ENCODE data around the gene RARS2.
A peak's percentile ranks its signal among the peaks of the same experiment; 100 is the strongest.
"Not testable (repeated sequence)": the region's sequence is repeated elsewhere in the genome, so short reads cannot be mapped to it uniquely, and the experiment has no call there.

RARS2 gene

DNA sequence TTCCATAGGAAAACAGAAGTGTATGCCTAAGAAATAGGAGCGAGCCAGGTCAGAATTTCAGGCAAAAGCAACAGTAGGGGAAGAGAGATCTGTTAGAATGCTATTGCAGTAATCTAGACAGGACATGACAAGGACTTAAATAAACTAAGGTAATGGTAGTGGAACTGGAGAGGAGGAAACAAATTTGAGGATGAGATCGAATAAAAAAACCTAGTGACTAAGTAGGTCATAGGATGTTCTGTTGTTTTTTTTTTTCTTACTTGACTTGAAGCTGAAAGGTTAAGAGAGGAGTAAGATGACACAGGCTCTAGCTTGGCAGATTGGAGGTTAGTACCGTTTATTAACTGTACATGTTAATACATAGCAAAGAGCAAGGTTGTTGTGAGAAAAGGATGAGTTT is 28.7 kb upstream of the RARS2 start:
- FAIRE-seq, result peak; percentile 66
- TF ChIP-seq POU2F2 (IDR thresholded peaks at IDR 0.05; ENCODE audit: low read depth, low read length), result no peak
- TF ChIP-seq PAX5 (IDR thresholded peaks at IDR 0.05; ENCODE audit: insufficient read depth, low read length, severe bottlenecking), result no peak
- TF ChIP-seq POLR2A (IDR thresholded peaks at IDR 0.05; ENCODE audit: low read depth, low read length), result no peak
- no peak for TF ChIP-seq POLR2AphosphoS5 (IDR thresholded peaks at IDR 0.05; ENCODE audit: low read depth, low read length)
- no peak for TF ChIP-seq SPI1 (IDR thresholded peaks at IDR 0.05; ENCODE audit: low read depth, low read length)
- no peak for TF ChIP-seq TAF1 (IDR thresholded peaks at IDR 0.05; ENCODE audit: low read depth, low read length)
- DNase-seq (ENCODE audit: insufficient read length, low spot score), result no peak

GRCh38 chr6:87617405-87617804 is 27.6 kb upstream of the RARS2 start:
- no peak for TF ChIP-seq TAF1 (IDR thresholded peaks at IDR 0.05; ENCODE audit: low read depth, low read length)
- TF ChIP-seq PAX5 (IDR thresholded peaks at IDR 0.05; ENCODE audit: insufficient read depth, low read length, severe bottlenecking), result no peak
- TF ChIP-seq POLR2AphosphoS5 (IDR thresholded peaks at IDR 0.05; ENCODE audit: low read depth, low read length), result no peak
- no peak for TF ChIP-seq POLR2A (IDR thresholded peaks at IDR 0.05; ENCODE audit: low read depth, low read length)
- no peak for TF ChIP-seq POU2F2 (IDR thresholded peaks at IDR 0.05; ENCODE audit: low read depth, low read length)
- TF ChIP-seq SPI1 (IDR thresholded peaks at IDR 0.05; ENCODE audit: low read depth, low read length), result no peak

GRCh38 chr6:87613018-87613417 is 23.2 kb upstream of the RARS2 start:
- not testable (repeated sequence) for FAIRE-seq; DNase-seq (ENCODE audit: insufficient read length, low spot score)

More at GRCh38 chr6:87617405-87617804, 27.6 kb upstream of the RARS2 start:
- FAIRE-seq (peak; percentile 9), DNase-seq (ENCODE audit: insufficient read length, low spot score) (no peak)

DNA sequence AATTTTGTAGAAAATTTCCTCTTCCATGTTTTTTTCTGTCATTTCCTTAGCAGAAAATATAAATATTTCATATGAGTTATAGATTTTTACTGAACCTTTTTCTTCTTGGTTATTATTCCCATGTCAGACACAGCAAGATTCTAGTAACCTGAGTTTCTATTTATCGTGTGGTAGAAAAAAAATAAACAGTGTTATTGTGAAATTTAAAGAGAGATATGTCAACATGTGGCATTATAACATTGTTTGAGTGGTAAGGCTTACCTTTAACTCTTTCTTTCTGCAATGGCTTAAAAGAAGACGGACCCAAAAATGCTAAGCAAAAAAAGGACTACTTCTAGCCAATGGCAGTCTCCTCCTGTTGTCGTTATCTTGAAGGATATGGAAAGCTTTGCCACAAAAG is 19.0 kb upstream of the RARS2 start:
- no peak for DNase-seq (ENCODE audit: insufficient read length, low spot score)
- no peak for FAIRE-seq
- TF ChIP-seq PAX5 (IDR thresholded peaks at IDR 0.05; ENCODE audit: insufficient read depth, low read length, severe bottlenecking), result no peak
- TF ChIP-seq TAF1 (IDR thresholded peaks at IDR 0.05; ENCODE audit: low read depth, low read length), result no peak
- no peak for TF ChIP-seq POLR2AphosphoS5 (IDR thresholded peaks at IDR 0.05; ENCODE audit: low read depth, low read length)
- TF ChIP-seq POU2F2 (IDR thresholded peaks at IDR 0.05; ENCODE audit: low read depth, low read length), result no peak

DNA sequence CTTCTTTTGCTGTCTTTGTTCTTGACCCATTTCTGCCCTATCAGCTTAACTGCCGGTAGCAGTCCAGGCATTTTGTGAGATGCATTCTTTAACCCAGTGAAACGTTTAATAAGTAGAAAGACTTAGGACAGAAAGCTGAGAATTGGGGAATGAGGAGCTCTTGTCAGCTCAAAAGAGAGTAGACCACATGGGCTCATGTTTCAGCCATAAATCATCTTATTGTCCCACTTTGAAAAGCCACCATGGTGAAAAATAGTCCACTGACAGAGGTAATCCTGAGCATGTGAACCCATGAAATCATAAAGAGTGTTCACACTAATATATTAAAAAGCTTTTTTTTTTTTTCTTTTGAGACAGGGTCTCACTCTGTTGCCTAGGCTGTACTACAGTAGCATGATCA is 16.4 kb upstream of the RARS2 start:
- no peak for FAIRE-seq
- TF ChIP-seq SPI1 (IDR thresholded peaks at IDR 0.05; ENCODE audit: low read depth, low read length), result no peak
- no peak for TF ChIP-seq POLR2AphosphoS5 (IDR thresholded peaks at IDR 0.05; ENCODE audit: low read depth, low read length)
- no peak for TF ChIP-seq TAF1 (IDR thresholded peaks at IDR 0.05; ENCODE audit: low read depth, low read length)
- no peak for TF ChIP-seq POLR2A (IDR thresholded peaks at IDR 0.05; ENCODE audit: low read depth, low read length)
- TF ChIP-seq POU2F2 (IDR thresholded peaks at IDR 0.05; ENCODE audit: low read depth, low read length), result no peak
- TF ChIP-seq PAX5 (IDR thresholded peaks at IDR 0.05; ENCODE audit: insufficient read depth, low read length, severe bottlenecking), result no peak
- DNase-seq (ENCODE audit: insufficient read length, low spot score), result no peak

DNA sequence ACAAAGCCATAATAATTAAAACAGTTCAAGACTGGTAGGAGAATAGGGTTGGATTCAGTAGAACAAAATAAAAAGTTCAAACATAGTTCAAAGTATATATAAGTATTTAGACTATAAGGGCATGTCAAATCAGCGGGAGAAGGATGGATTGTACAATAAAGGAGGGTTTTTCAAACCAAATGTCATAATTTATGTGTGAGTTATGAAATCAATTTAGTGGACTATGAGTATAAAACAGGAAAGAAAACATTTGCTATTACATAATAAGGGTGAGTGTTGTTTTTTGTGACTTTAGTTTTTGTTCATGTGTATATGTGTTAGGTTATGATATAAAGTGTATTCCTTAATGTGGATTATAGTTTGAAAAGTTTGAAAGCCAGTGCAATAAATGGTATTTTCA is 10.8 kb upstream of the RARS2 start:
- DNase-seq (ENCODE audit: insufficient read length, low spot score), result no peak
- no peak for TF ChIP-seq SPI1 (IDR thresholded peaks at IDR 0.05; ENCODE audit: low read depth, low read length)
- TF ChIP-seq POLR2A (IDR thresholded peaks at IDR 0.05; ENCODE audit: low read depth, low read length), result no peak
- no peak for TF ChIP-seq POU2F2 (IDR thresholded peaks at IDR 0.05; ENCODE audit: low read depth, low read length)
- no peak for TF ChIP-seq POLR2AphosphoS5 (IDR thresholded peaks at IDR 0.05; ENCODE audit: low read depth, low read length)
- TF ChIP-seq TAF1 (IDR thresholded peaks at IDR 0.05; ENCODE audit: low read depth, low read length), result no peak
- TF ChIP-seq PAX5 (IDR thresholded peaks at IDR 0.05; ENCODE audit: insufficient read depth, low read length, severe bottlenecking), result no peak
- no peak for FAIRE-seq

DNA sequence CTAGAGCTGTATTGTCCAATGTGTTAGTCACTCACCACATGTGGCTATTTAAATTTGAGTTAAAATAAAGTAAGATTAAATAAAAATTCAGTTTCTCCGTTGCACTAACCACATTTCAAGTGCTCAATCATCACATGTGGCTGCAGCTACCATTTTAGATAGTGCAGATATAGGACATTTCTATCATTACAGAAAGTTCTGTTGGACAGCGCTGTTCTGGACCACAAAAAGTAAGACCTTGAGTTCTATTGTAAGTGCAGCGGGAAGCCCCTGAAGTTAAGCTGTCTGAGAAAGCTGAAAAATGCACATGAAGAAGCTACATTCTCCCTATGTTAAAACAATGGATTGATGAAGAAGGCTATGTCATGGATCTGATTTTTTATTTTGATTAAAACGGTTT is 1.2 kb upstream of the RARS2 start:
- no peak for DNase-seq (ENCODE audit: insufficient read length, low spot score)
- FAIRE-seq, result no peak
- TF ChIP-seq POLR2A (IDR thresholded peaks at IDR 0.05; ENCODE audit: low read depth, low read length), result no peak
- no peak for TF ChIP-seq POU2F2 (IDR thresholded peaks at IDR 0.05; ENCODE audit: low read depth, low read length)
- TF ChIP-seq POLR2AphosphoS5 (IDR thresholded peaks at IDR 0.05; ENCODE audit: low read depth, low read length), result no peak
- TF ChIP-seq SPI1 (IDR thresholded peaks at IDR 0.05; ENCODE audit: low read depth, low read length), result no peak
- TF ChIP-seq TAF1 (IDR thresholded peaks at IDR 0.05; ENCODE audit: low read depth, low read length), result no peak
- no peak for TF ChIP-seq PAX5 (IDR thresholded peaks at IDR 0.05; ENCODE audit: insufficient read depth, low read length, severe bottlenecking)

DNA sequence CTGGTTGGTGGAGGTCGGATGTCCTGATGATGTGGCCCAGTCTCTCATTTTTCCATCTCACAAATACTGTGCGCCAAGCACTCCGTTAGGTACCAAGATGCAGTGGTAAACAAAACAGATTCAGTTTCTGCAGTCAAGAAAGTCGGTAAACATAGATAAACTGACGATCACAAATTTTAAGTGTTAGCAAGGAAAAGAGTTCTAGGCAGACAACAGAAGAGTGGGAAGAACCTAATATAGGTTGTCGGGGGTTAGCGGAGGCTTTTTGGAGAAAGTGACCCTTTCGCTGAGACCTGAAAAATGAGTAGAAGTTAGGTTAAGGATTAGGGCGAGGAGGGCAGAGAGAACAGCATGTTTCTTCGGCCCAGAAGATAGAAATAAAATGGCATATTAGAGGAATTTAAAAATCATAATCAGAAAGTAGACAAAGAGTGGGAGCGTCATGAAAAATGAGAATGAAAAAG is 662 bp upstream of the RARS2 start:
- DNase-seq (ENCODE audit: insufficient read length, low spot score), result no peak
- no peak for FAIRE-seq
- TF ChIP-seq POLR2A (IDR thresholded peaks at IDR 0.05; ENCODE audit: low read depth, low read length) (no peak), POLR2AphosphoS5 (IDR thresholded peaks at IDR 0.05; ENCODE audit: low read depth, low read length) (no peak), TAF1 (IDR thresholded peaks at IDR 0.05; ENCODE audit: low read depth, low read length) (no peak), POU2F2 (IDR thresholded peaks at IDR 0.05; ENCODE audit: low read depth, low read length) (no peak), PAX5 (IDR thresholded peaks at IDR 0.05; ENCODE audit: insufficient read depth, low read length, severe bottlenecking) (no peak), SPI1 (IDR thresholded peaks at IDR 0.05; ENCODE audit: low read depth, low read length) (no peak)

DNA sequence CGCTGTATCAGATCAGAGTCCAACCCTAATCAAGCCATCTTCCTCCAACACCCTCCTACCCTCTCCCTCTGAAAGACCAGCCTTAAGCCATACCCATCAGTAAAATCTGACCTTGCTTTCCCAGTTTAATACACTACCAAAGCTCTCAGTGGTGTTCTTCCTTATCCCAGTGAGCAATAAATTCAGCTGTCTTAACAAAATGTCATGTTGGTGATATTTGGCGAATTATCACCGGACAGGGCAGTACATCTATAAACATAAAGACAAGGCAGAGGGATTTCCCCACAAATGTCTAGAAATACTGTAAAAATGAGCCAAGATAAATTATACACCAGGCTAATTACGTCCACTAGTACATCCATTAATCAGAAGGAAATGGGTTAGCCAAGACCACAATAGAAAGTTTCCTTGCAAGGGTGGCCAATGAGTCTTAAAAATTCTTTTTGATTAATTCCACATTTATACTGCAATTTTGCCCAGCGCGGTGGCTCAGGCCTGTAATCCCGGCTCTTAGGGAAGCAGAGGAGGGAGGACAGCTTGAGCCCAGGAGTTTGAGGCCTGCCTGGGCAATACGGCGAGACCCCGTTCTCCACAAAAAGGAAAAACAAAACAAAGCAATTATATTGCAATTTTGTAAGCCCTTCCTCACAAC is 905 bp downstream of the RARS2 start:
- TF ChIP-seq POLR2A (IDR thresholded peaks at IDR 0.05; ENCODE audit: low read depth, low read length) (no peak), POU2F2 (IDR thresholded peaks at IDR 0.05; ENCODE audit: low read depth, low read length) (no peak)
- no peak for DNase-seq (ENCODE audit: insufficient read length, low spot score)
- FAIRE-seq, result no peak

DNA sequence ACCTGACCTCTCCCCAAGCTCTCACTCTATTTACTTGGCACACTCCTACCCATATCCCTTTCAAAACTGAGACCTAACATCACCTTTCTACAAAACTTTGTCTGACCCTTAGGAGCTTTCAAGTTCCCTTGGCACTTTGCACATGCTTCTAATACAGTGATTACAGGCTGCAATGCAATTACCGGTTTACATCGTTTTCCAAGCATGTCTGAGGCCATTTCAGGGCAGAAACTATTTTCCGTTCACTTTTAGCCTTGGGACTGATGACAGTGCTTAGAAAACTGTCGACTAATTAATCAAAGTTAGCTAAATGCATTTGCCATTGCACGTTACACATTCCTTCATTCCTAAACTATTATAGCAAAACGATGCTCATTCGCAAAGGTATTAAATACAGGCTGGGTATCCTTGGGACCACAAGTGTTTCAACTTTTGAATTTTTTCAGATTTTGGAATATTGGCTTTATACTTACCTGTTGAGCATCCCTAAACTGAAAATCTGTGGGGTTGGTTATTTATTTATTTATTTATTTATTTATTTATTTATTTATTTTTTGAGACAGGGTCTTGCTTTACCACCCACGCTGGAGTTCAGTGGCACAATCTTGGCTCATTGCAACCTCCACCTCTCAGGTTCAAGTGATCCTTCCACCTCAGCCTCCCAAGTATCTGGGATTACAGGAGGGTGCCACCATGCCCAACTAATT is 3.3 kb downstream of the RARS2 start:
- DNase-seq (ENCODE audit: insufficient read length, low spot score), result no peak
- FAIRE-seq, result no peak
- no peak for TF ChIP-seq POU2F2 (IDR thresholded peaks at IDR 0.05; ENCODE audit: low read depth, low read length)

Data from GM12891 (cell line).